LNCAP (cell line): ENCODE results near the gene PSMB9.

Experiments used
- TF ChIP-seq, protein P1 (sequence below): fragments of 450-650 bp; IDR thresholded peaks from 2 replicates; pipeline ENCODE4 v1.5.1; 2017; ENCODE audit warnings: mild to moderate bottlenecking

Gene PSMB9

DNA sequence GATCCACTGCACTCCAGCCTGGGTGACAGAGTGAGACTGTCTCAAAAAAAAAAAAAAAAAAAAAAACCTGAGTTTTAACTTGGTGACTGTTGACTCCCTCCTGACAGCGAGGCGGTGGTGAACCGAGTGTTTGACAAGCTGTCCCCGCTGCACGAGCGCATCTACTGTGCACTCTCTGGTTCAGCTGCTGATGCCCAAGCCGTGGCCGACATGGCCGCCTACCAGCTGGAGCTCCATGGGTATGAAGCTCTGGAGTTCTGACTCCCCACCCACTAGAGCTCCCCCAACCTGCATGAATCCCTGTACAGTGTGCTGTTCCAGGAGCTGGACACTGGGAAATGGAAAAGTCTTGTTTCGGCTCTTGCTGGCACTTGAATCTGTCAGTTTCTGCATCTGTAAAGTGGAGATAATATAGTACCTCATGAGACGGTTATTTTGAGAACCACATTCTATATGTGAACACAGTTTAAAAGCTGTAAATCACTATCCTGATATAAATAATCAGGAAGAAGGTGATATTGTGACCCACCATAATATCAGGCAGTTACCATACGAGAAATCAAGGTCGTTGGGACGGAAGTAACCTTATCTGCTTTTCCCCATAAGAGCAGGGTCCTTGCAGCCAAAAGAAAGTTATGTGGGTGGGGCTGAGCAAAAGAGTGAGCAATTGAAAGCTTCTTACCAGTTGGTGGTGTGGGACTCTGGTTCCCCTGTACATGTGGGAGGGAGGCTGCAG lies 3.3 kb downstream of the PSMB9 start:
- TF ChIP-seq, protein P1, sequence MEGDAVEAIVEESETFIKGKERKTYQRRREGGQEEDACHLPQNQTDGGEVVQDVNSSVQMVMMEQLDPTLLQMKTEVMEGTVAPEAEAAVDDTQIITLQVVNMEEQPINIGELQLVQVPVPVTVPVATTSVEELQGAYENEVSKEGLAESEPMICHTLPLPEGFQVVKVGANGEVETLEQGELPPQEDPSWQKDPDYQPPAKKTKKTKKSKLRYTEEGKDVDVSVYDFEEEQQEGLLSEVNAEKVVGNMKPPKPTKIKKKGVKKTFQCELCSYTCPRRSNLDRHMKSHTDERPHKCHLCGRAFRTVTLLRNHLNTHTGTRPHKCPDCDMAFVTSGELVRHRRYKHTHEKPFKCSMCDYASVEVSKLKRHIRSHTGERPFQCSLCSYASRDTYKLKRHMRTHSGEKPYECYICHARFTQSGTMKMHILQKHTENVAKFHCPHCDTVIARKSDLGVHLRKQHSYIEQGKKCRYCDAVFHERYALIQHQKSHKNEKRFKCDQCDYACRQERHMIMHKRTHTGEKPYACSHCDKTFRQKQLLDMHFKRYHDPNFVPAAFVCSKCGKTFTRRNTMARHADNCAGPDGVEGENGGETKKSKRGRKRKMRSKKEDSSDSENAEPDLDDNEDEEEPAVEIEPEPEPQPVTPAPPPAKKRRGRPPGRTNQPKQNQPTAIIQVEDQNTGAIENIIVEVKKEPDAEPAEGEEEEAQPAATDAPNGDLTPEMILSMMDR: no peak

- TF ChIP-seq, protein P1: no peak
Observed at GRCh38 chr6:32858194-32858593, 4.2 kb downstream of the PSMB9 start.

- TF ChIP-seq, protein P1: no peak
Observed at GRCh38 chr6:32860674-32861073, 6.7 kb downstream of the PSMB9 start.

DNA sequence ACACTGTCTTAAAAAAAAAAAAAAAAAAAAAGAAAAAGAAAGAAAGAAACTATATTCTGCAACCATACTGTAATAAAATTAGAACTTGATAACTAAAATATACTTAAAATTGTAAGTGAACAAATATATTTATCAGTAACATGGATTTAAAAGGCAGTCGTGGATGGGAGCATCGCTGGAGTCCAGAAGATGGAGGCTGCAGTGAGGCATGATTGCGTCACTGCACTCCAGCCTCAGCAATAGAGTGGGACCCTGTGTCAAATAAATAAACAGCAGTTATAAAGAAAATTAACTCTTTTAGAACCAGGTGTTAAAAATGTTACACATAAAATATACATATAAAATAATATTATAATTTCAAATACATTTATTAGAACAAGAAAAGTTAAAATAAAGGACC lies 8.7 kb downstream of the PSMB9 start:
- TF ChIP-seq, protein P1: no peak

DNA sequence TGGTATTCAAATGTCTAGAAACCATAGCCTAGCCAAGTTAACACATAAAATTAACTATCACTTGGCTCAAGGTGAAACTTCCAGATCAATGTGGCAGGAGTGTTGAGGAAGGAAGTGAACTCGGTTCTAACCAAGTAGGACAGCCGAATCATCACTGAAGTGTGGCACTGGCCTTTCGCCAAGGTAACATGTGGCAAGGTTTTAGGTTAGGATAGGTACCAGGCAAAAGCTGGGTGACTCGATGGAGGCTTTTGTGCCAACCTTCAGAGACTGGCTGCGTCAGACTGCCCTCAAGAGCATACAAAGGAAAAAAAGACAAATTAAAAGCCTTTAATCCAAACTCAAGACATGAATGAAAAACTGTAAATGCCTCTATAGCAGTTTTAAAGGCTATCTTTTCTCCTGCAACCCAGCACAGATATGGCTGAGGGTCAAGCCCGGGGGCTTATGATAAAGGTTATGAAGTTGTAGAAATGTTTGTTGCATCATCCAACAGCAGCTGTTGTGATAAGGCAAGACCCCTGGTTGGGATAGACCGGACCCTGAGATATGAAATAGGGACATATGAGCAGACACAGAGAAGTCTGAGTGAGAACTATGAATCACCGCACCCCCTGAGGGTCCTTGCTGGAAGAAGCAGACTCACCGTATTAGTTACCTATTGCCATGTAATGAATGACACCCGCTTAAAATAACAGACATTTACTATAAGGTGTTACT lies 11.9 kb downstream of the PSMB9 start:
- TF ChIP-seq, protein P1: no peak

DNA sequence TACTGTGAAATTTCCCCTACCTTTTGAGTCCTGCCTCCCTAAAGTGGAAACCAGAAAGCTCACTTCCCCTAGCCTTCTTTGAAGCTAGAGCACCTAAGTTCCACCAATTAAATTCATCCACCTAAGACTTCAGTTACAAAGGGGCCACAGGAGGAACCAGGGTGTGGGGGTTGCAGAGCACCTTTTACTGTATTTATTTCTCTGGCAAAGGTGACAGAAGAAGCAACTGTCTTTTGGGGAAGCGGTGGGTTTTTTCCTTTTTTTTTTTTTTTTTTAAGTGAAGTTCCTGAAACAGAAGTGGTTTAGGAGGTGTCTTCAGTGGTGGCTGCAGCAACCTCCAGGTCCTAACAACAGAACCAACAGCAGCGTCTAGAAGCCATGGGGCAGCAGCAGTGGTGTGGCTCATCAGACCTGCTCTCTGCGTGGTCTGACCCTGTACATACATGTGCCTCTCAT lies 13.1 kb downstream of the PSMB9 start:
- TF ChIP-seq, protein P1: no peak

GRCh38 chr6:32867554-32868256 lies 13.7 kb downstream of the PSMB9 start:
- TF ChIP-seq, protein P1: no peak
